Stimulated activated CD4-positive, alpha-beta T cell treated with anti-CD3 and anti-CD28 coated beads, Interleukin-12 subunit alpha, Interleukin-12 subunit beta, amount 100 ng/mL, for 48 hours (primary cell): ENCODE results near the gene EIF3K.

Source experiments
- DNase-seq, 3 donors: peaks; one replicate each; pipeline ENCODE4 v3.0.0-alpha.2; 2020; ENCODE audit warnings: low read depth in 2 of 3, low spot score in 1 of 3

EIF3K gene

GRCh38 chr19:38684078-38684861 lies 65.3 kb downstream of the EIF3K start:
- peak in 2 of 3 donors; percentile 11 to 25 for DNase-seq

- no peak for DNase-seq
These were observed 66.1 kb downstream of the EIF3K start for GRCh38 chr19:38684862-38685665.

- DNase-seq, result no peak
These were observed 66.9 kb downstream of the EIF3K start for GRCh38 chr19:38685666-38686529.

- DNase-seq, result no peak
These were observed 67.5 kb downstream of the EIF3K start for GRCh38 chr19:38686530-38686888.
